T-helper 2 cell treated with Interferon-gamma antibody and Interleukin-4, amounts not matched to agents 100 ng/mL and 5 ng/mL, for 36 hours (primary cell): Measurements from ENCODE around the gene TRMT1. TPM values are rescaled to one million over a fixed set of nuclear protein-coding genes. Genes with fewer than 3 reads are reported as not detected.
"Not testable (repeated sequence)": the region's sequence is repeated elsewhere in the genome, so short reads cannot be mapped to it uniquely, and the experiment has no call there.

Experiments used
- intact Hi-C: fragments of 100-400 bp; cut with micrococcal nuclease; formaldehyde crosslinking; loops from one replicate; pipeline ENCODE4 v1.15.1; 2023
- total RNA-seq: library from RNA; stranded (reverse); gene quantifications from 2 replicates; pipeline ENCODE4 v1.2.3, GENCODE V29; 2022

Gene TRMT1
- total RNA-seq = 68.0 TPM in 2 replicates

- intact Hi-C loops = loop anchor here (2.0 kb wide), 1 partner anchor 16 kb away; no protein-coding TSS in a partner anchor
Measured at GRCh38 chr19:13116282-13117175, at the start of gene TRMT1. Gene TRMT1, minus strand, starts transcription at chr19:13116740. Its CDS starts 341 bp downstream, at chr19:13116399.

GRCh38 chr19:13166151-13166550, 49.6 kb upstream of the TRMT1 start:
- intact Hi-C loops = not testable (repeated sequence)

GRCh38 chr19:13165162-13165997, 48.8 kb upstream of the TRMT1 start:
- intact Hi-C loops = no loop called here

GRCh38 chr19:13164343-13165161, 48.0 kb upstream of the TRMT1 start:
- intact Hi-C loops = no loop called here

GRCh38 chr19:13163609-13164342, 47.2 kb upstream of the TRMT1 start:
- intact Hi-C loops = loop anchor here (1.0 to 2.0 kb wide), 2 partner anchors 8 to 45 kb away; no protein-coding TSS in a partner anchor

- intact Hi-C loops = loop anchor here (1.0 to 2.0 kb wide), 2 partner anchors 8 to 46 kb away; no protein-coding TSS in a partner anchor
Measured at GRCh38 chr19:13162724-13163608, 46.4 kb upstream of the TRMT1 start.

GRCh38 chr19:13160557-13160956, 44.0 kb upstream of the TRMT1 start:
- intact Hi-C loops = no loop called here

GRCh38 chr19:13159713-13160112, 43.2 kb upstream of the TRMT1 start:
- intact Hi-C loops = loop anchor here (5.0 kb wide), 1 partner anchor 678 kb away; no protein-coding TSS in a partner anchor

- intact Hi-C loops = loop anchor here (1.0 to 5.0 kb wide), 4 partner anchors 8 to 682 kb away; no protein-coding TSS in a partner anchor
Measured at GRCh38 chr19:13155472-13156359, 39.2 kb upstream of the TRMT1 start.

GRCh38 chr19:13154911-13155471, 38.5 kb upstream of the TRMT1 start:
- intact Hi-C loops = loop anchor here (1.0 to 5.0 kb wide), 6 partner anchors 8 to 692 kb away; partner anchors contain the start of genes CALR, JUNB and ZSWIM4

GRCh38 chr19:13154241-13154778, 37.8 kb upstream of the TRMT1 start:
- intact Hi-C loops = loop anchor here (5.0 kb wide), 4 partner anchors 217 to 693 kb away; partner anchors contain the start of genes CALR, JUNB and ZSWIM4

GRCh38 chr19:13153569-13154240, 37.2 kb upstream of the TRMT1 start:
- intact Hi-C loops = loop anchor here (5.0 kb wide), 4 partner anchors 216 to 694 kb away; partner anchors contain the start of genes CALR, JUNB and ZSWIM4

- intact Hi-C loops = loop anchor here (1.0 to 5.0 kb wide), 7 partner anchors 35 to 694 kb away; partner anchors contain the start of genes CALR, JUNB, NACC1 and ZSWIM4
Measured at GRCh38 chr19:13152974-13153568, 36.5 kb upstream of the TRMT1 start.

- intact Hi-C loops = loop anchor here (1.0 to 5.0 kb wide), 7 partner anchors 34 to 695 kb away; partner anchors contain the start of genes CALR, JUNB, NACC1 and ZSWIM4
Measured at GRCh38 chr19:13152356-13152973, 35.9 kb upstream of the TRMT1 start.

GRCh38 chr19:13151605-13152355, 35.2 kb upstream of the TRMT1 start:
- intact Hi-C loops = loop anchor here (1.0 to 5.0 kb wide), 10 partner anchors 16 to 929 kb away; partner anchors contain the start of genes CALR, JUNB, NACC1 and ZSWIM4
